Mammary epithelial cell (primary cell): ENCODE data around the gene GRIN2C.

Experiments
- EZH2 ChIP-seq: IDR thresholded peaks from 2 replicates; pipeline ENCODE4 v1.6.1; 2012; ENCODE audit warnings: low read length, inconsistent platforms, borderline replicate concordance
- TF ChIP-seq, protein P1 (sequence below), 2 donors: IDR thresholded peaks in 1 of 2; conservative IDR thresholded peaks in 1 of 2; 2 replicates each; pipeline ENCODE4 v1.5.1; 2011 to 2012; ENCODE audit warnings: inconsistent platforms in 2 of 2, low read length in 2 of 2, mild to moderate bottlenecking in 2 of 2, control low read depth in 1 of 2, low read depth in 1 of 2; ENCODE audit not compliant: insufficient read depth in 1 of 2; ENCODE audit errors: extremely low read depth in 1 of 2

DNA sequence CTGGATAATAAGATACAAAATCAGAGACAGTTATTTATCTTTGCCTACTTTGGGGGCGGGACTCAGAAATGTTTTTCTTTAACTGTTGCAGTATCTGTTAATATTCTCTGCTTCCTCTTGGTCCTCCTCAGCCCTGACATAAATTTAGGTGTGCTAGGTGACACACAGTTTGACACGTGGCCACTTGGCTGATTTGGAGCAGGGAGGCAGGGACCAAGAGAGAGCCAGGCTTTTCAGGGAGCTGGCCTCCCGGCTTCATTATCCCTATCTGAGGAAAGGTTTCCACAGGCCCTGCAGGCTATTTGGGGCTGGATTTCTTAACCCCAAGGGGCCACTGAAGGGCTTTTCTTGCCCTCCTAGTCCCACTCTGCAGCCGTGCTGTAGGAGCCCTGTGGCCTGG is 63.5 kb downstream of the GRIN2C start:
- TF ChIP-seq, protein P1, sequence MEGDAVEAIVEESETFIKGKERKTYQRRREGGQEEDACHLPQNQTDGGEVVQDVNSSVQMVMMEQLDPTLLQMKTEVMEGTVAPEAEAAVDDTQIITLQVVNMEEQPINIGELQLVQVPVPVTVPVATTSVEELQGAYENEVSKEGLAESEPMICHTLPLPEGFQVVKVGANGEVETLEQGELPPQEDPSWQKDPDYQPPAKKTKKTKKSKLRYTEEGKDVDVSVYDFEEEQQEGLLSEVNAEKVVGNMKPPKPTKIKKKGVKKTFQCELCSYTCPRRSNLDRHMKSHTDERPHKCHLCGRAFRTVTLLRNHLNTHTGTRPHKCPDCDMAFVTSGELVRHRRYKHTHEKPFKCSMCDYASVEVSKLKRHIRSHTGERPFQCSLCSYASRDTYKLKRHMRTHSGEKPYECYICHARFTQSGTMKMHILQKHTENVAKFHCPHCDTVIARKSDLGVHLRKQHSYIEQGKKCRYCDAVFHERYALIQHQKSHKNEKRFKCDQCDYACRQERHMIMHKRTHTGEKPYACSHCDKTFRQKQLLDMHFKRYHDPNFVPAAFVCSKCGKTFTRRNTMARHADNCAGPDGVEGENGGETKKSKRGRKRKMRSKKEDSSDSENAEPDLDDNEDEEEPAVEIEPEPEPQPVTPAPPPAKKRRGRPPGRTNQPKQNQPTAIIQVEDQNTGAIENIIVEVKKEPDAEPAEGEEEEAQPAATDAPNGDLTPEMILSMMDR (conservative IDR thresholded peaks at IDR 0.05 in 1 of 2, IDR thresholded peaks at IDR 0.05 in 1 of 2; ENCODE audit: extremely low read depth in 1 of 2, insufficient read depth in 1 of 2, low read depth in 1 of 2, low read length in 2 of 2), result no peak
- TF ChIP-seq EZH2, result no peak
